Epithelial cell of proximal tubule (primary cell): Measurements from ENCODE around the gene UNC13C. TPM values are rescaled to one million over a fixed set of nuclear protein-coding genes. Genes with fewer than 3 reads are reported as not detected.

ENCODE experiments used
- DNase-seq: peaks from one replicate; pipeline ENCODE4 v3.0.0-alpha.2; 2011; ENCODE audit warnings: low read depth
- H3K4me3 ChIP-seq: 2 replicates; pipeline ENCODE4 v1.5.1; 2011; ENCODE audit warnings: low read depth, mild to moderate bottlenecking, low read length
- total RNA-seq: library from RNA; depleted of rRNA; stranded (reverse); fragments of >200 nt; gene quantifications from 2 replicates; pipeline ENCODE4 v1.2.3, GENCODE V29; 2015
- TF ChIP-seq, protein P1 (sequence below): conservative IDR thresholded peaks from 2 replicates; pipeline ENCODE4 v1.5.1; 2012; ENCODE audit warnings: low read depth, mild to moderate bottlenecking, low read length

Gene UNC13C
- total RNA-seq, 1 donor from 2014 or later, result 0.06 TPM

- no peak for DNase-seq
- H3K4me3 ChIP-seq, result no peak overlapping the region
- TF ChIP-seq, protein P1, sequence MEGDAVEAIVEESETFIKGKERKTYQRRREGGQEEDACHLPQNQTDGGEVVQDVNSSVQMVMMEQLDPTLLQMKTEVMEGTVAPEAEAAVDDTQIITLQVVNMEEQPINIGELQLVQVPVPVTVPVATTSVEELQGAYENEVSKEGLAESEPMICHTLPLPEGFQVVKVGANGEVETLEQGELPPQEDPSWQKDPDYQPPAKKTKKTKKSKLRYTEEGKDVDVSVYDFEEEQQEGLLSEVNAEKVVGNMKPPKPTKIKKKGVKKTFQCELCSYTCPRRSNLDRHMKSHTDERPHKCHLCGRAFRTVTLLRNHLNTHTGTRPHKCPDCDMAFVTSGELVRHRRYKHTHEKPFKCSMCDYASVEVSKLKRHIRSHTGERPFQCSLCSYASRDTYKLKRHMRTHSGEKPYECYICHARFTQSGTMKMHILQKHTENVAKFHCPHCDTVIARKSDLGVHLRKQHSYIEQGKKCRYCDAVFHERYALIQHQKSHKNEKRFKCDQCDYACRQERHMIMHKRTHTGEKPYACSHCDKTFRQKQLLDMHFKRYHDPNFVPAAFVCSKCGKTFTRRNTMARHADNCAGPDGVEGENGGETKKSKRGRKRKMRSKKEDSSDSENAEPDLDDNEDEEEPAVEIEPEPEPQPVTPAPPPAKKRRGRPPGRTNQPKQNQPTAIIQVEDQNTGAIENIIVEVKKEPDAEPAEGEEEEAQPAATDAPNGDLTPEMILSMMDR, result no peak
Measured at GRCh38 chr15:53982071-53982680, 3.9 kb downstream of the UNC13C start.

DNA sequence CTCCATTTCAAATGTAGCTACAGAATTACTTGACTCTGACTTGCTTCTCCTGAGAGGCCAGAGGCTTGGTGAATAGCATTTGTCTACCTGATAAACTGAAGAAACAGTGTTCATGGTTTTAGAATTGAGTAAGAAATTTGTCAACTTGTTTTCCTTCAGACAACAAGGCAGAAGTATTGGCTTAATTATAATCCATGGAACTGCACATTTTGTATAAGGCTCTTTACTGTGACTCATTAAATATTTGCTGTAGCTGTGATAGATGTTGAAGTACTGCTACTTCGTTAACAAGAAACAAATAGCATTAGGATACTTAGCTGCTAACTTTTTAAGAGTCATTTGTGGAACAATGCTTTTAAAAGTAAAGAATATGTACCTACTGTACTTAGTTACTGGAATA lies 4.6 kb downstream of the UNC13C start:
- TF ChIP-seq, protein P1, result no peak
- H3K4me3 ChIP-seq, result no peak overlapping the region
- no peak for DNase-seq

- DNase-seq, result no peak
- no peak overlapping the region for H3K4me3 ChIP-seq
- TF ChIP-seq, protein P1, result no peak
Measured at GRCh38 chr15:53984221-53984620, 6.0 kb downstream of the UNC13C start.

- DNase-seq, result no peak
- no peak overlapping the region for H3K4me3 ChIP-seq
- TF ChIP-seq, protein P1, result no peak
Measured at GRCh38 chr15:53985562-53985961, 7.3 kb downstream of the UNC13C start.

DNA sequence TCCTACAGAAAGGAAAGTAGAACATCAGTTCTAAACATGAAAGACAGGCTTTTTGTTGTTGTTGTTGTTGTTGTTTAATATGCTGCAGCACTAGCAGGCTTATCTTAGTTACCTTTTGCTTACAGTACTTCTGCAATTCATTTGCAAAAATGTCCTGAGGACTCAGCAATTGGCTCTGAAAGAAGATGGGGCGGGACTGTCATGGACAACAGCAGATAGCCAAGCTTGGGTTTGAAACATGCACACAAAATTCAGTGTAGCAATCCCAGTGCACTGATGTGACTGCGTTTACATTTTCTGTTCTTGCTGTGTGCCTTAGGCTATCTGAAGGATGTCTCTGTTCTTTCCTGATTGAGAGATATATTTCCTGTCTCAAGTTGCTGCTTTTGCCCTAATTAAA lies 9.2 kb downstream of the UNC13C start:
- TF ChIP-seq, protein P1, result no peak
- DNase-seq, result no peak

DNA sequence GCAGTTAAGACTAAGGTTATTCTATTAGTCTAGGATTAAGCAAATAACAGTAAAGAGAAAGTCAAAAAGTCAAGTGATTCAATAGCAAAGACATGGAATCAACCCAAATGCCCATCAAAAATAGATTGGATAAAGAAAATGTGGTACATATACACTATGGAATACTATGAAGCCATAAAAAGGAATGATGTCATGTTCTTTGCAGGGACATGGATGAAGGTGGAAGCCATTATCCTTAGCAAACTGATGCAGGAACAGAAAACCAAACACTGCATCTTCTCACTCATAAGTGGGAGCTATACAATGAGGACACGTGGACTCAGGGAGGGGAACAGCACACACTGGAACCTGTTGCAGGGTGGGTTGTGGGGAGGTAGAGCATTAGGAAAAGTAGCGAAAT lies 29.0 kb downstream of the UNC13C start:
- TF ChIP-seq, protein P1, result no peak
- DNase-seq, result no peak
- H3K4me3 ChIP-seq, result no peak overlapping the region

More for the DNA sequence above, 9.2 kb downstream of the UNC13C start:
- H3K4me3 ChIP-seq, result no peak overlapping the region

GRCh38 chr15:54011656-54012055 lies 33.4 kb downstream of the UNC13C start:
- TF ChIP-seq, protein P1, result no peak
- H3K4me3 ChIP-seq, result no peak overlapping the region
- DNase-seq, result no peak
